ES-I3 (cell line): ENCODE results near the gene DNAI2.

Experiments used
- H3K36me3 ChIP-seq: 2 replicates; pipeline ENCODE4 v1.6.1; 2013; ENCODE audit warnings: mild to moderate bottlenecking, low read length, control low read depth, moderate library complexity; ENCODE audit not compliant: insufficient read depth
- H3K4me1 ChIP-seq: 2 replicates; pipeline ENCODE4 v1.6.1; 2013; ENCODE audit warnings: mild to moderate bottlenecking, control low read depth, low read length; ENCODE audit not compliant: insufficient read depth
- H3K9ac ChIP-seq: 2 replicates; pipeline ENCODE4 v1.6.1; 2013; ENCODE audit warnings: low read depth, mild to moderate bottlenecking, low read length, moderate library complexity
- H3K9me3 ChIP-seq: 2 replicates; pipeline ENCODE4 v1.6.1; 2013; ENCODE audit warnings: mild to moderate bottlenecking, low read length, moderate library complexity; ENCODE audit not compliant: control insufficient read depth, insufficient read depth

DNAI2 gene

GRCh38 chr17:74274060-74274708 is at the start of gene DNAI2:
TSS of gene DNAI2 (plus strand) at chr17:74274234. CDS start at chr17:74281818, 7,584 bp downstream.
- no peaks in the 10 kb centered on the region for H3K9me3 ChIP-seq
- peaks cover 18% of the 10 kb centered on the region for H3K4me1 ChIP-seq
- H3K9ac ChIP-seq: peak within 1 kb of the TSS; percentile 13; the same call in 1 of the 2 replicates
- H3K36me3 ChIP-seq: no peaks in the 10 kb centered on the region

DNA sequence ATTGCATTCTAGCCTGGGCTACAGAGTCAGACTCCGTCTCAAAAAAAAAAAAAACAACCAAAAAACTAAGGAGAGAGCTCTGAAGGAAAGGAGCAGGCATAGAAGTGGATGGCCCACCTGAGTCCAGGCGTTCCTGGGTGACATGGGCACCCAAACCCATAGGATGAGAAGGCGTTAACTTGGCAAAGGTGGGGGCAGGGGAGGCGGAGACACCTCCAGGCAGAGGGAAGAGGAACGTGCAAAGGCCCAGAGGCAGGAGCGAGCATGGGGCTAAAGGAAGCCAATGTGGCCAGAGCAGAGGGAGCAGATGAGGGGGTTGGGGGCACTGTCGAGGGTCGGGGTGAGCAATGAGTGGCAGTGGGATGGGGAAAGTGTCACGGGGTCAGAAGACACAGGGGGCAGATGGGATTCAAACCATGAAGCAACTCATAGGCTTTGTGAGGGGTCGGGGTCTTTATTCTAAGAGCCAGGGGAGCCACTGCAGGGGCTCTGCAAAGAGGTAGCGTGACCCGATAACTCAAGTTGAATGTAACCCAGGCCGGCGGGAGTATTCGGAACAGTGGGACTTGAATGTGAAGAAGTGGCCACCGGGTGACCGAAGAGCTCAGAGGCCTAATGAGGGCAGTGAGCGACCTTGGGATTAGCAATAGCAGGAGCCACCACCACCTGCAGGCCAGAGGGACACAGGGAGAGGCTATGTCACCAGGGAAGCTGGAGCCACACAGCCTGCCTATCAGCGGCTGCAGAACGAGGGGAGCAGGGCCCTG is 48.9 kb upstream of the DNAI2 start:
- no peaks in the 10 kb centered on the region; the same call in 1 of the 2 replicates for H3K4me1 ChIP-seq

GRCh38 chr17:74226252-74226651 is 47.8 kb upstream of the DNAI2 start:
- Histone ChIP-seq H3K9ac (no peak overlapping the region), H3K9me3 (no peaks in the 10 kb centered on the region), H3K4me1 (no peaks in the 10 kb centered on the region; the same call in 1 of the 2 replicates), H3K36me3 (no peaks in the 10 kb centered on the region)

More for the DNA sequence above, 48.9 kb upstream of the DNAI2 start:
- Histone ChIP-seq H3K36me3 (no peaks in the 10 kb centered on the region), H3K9me3 (no peaks in the 10 kb centered on the region), H3K9ac (no peak overlapping the region)

GRCh38 chr17:74227271-74228080 is 46.6 kb upstream of the DNAI2 start:
- no peaks in the 10 kb centered on the region; the same call in 1 of the 2 replicates for H3K4me1 ChIP-seq
- no peaks in the 10 kb centered on the region for H3K9me3 ChIP-seq
- no peak overlapping the region for H3K9ac ChIP-seq
- H3K36me3 ChIP-seq: no peaks in the 10 kb centered on the region

- Histone ChIP-seq H3K9ac (no peak overlapping the region), H3K4me1 (no peaks in the 10 kb centered on the region; the same call in 1 of the 2 replicates), H3K9me3 (no peaks in the 10 kb centered on the region), H3K36me3 (no peaks in the 10 kb centered on the region)
Observed at GRCh38 chr17:74228306-74228978, 45.6 kb upstream of the DNAI2 start.

- Histone ChIP-seq H3K9me3 (no peaks in the 10 kb centered on the region), H3K36me3 (no peaks in the 10 kb centered on the region), H3K9ac (no peak overlapping the region)
Observed at GRCh38 chr17:74230896-74231295, 43.1 kb upstream of the DNAI2 start.

DNA sequence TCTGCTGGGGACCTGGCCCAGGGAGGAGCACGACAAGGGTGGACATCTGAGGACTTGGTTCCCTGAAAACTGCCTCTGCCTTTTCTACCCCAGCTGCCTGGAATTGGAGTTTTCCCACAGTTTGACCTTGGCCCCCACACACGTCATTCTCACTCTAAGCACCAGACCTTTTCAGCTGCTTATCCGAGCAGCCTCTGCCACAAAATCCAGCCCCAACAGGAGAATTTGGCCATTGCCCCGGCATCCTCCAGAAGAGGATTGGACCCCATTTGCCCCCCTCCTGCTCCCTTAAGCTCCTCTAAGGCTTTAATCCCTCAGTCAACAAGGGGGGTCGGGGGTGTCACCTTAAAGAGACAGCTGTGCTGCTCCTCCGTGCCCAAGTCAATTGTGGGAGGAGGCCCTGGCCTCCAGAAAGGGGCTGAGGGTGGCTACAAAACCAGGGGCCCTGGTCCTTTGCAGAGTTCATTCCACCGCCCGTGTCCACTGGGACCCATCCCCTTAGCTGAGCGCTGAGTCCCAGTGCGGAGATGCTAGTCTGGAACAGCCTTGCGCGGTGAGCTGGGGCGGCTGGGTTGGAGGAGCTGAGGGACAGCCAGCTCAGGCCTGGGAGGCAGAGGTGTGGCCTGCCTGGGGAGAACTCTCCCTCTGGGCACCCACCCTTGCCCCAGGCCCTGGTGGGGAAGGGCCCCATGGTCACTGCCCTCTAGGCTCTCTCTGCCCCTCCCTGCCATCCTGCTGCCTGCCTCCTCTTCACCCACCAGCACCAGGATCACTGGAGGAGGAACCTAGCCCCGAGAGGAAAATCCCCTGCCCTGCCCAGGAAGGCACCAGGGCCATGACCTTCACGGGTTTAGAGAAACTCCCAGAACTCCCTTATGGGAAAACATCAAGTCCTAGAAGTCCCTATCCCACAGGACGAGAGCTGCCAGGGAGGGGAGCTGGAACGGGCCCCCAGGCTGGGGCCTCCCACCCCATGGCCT is 41.8 kb upstream of the DNAI2 start:
- H3K36me3 ChIP-seq: no peaks in the 10 kb centered on the region
- H3K9me3 ChIP-seq: no peaks in the 10 kb centered on the region
- H3K4me1 ChIP-seq: no peaks in the 10 kb centered on the region
- H3K9ac ChIP-seq: no peak overlapping the region

More at GRCh38 chr17:74230896-74231295, 43.1 kb upstream of the DNAI2 start:
- no peaks in the 10 kb centered on the region for H3K4me1 ChIP-seq

DNA sequence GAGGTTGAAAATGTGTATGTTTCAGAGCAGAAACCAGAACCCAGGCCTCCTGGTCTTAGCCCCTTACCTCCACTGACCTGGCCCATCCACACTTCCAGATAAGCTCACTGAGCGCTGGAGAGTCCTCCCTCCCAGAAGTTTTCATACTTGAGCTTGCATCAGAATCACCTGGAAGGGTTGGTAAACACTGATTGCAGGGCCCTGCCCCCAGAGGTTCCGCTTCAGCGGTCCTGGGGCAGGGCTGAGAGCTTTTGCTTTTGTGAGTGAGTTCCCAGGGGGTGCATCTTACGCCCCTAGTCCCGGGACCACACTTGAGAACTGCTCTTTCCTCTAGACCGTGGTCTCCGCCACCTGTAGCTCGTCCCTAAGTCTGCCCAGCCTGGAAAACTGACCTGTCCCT is 40.1 kb upstream of the DNAI2 start:
- H3K4me1 ChIP-seq: no peaks in the 10 kb centered on the region
- H3K36me3 ChIP-seq: no peaks in the 10 kb centered on the region
- no peaks in the 10 kb centered on the region for H3K9me3 ChIP-seq
- H3K9ac ChIP-seq: no peak overlapping the region

- Histone ChIP-seq H3K9me3 (no peaks in the 10 kb centered on the region), H3K36me3 (no peaks in the 10 kb centered on the region), H3K9ac (no peak overlapping the region), H3K4me1 (no peaks in the 10 kb centered on the region)
Observed at GRCh38 chr17:74234486-74234885, 39.5 kb upstream of the DNAI2 start.

- no peaks in the 10 kb centered on the region for H3K4me1 ChIP-seq
- H3K36me3 ChIP-seq: no peaks in the 10 kb centered on the region
- no peaks in the 10 kb centered on the region for H3K9me3 ChIP-seq
- H3K9ac ChIP-seq: no peak overlapping the region
Observed at GRCh38 chr17:74235040-74235581, 38.9 kb upstream of the DNAI2 start.

DNA sequence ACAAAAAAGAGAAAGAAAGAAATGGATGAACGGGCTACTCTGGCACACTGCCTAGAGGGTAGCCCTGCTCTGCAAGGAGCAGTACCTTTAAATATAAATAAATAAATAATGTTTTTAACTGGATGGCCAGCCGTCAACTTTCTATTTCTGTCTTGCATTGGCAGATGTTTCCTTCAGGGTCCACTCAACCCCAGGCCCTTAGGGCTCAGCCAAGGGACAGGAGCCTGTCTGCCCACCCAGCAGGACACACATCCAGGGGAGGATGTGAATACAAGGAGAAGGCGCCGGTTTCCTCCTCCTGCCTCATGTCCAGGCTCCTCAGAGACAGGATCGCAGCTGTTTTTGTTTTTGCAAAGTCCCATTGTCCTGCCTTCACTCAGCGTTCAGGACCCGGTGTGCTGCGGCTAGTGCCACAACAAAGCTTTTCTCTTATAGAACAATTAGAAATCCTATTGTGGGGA is 38.1 kb upstream of the DNAI2 start:
- Histone ChIP-seq H3K36me3 (no peaks in the 10 kb centered on the region), H3K4me1 (no peaks in the 10 kb centered on the region), H3K9me3 (no peaks in the 10 kb centered on the region), H3K9ac (no peak overlapping the region)

GRCh38 chr17:74237321-74237720 is 36.7 kb upstream of the DNAI2 start:
- Histone ChIP-seq H3K36me3 (no peaks in the 10 kb centered on the region), H3K9me3 (no peaks in the 10 kb centered on the region), H3K4me1 (no peaks in the 10 kb centered on the region), H3K9ac (no peak overlapping the region)

- Histone ChIP-seq H3K9me3 (no peaks in the 10 kb centered on the region), H3K36me3 (no peaks in the 10 kb centered on the region), H3K4me1 (no peaks in the 10 kb centered on the region), H3K9ac (no peak overlapping the region)
Observed at GRCh38 chr17:74239172-74239571, 34.9 kb upstream of the DNAI2 start.
